Testis (tissue), 3 donors: ENCODE results near the gene IL6. TPM values are rescaled to one million over a fixed set of nuclear protein-coding genes. Genes with fewer than 3 reads are reported as not detected.

Source experiments
- DNase-seq: peaks from one replicate; pipeline ENCODE4 v3.0.0-alpha.2; 2019
- H3K27ac ChIP-seq, 2 donors: fragments of 200-600 bp; sonication (generic); one replicate each; pipeline ENCODE4 v1.5.1; 2019
- H3K27me3 ChIP-seq: fragments of 200-600 bp; sonication (generic); one replicate; pipeline ENCODE4 v1.5.1; 2019
- H3K36me3 ChIP-seq: fragments of 200-600 bp; sonication (generic); one replicate; pipeline ENCODE4 v1.5.1; 2017; ENCODE audit warnings: low read depth; ENCODE audit errors: missing control alignments
- H3K4me1 ChIP-seq: fragments of 200-600 bp; sonication (generic); one replicate; pipeline ENCODE4 v1.5.1; 2019
- H3K4me3 ChIP-seq, 2 donors: fragments of 200-600 bp; sonication (generic); one replicate each; pipeline ENCODE4 v1.5.1; 2017 to 2019
- H3K9me3 ChIP-seq: fragments of 200-600 bp; sonication (generic); one replicate; pipeline ENCODE4 v1.5.1; 2017
- POLR2A ChIP-seq: fragments of 450-650 bp; IDR thresholded peaks from one replicate; pipeline ENCODE4 v1.6.1; 2017; ENCODE audit warnings: antibody characterized with exemption, mild to moderate bottlenecking, moderate library complexity
- WGBS, 2 donors: methylation state at CpG; one replicate each; pipeline ENCODE4 v1.1.5; 2018; 5-methylcytosine and 5-hydroxymethylcytosine counted together
- intact Hi-C: fragments of 100-400 bp; cut with DNase I; formaldehyde crosslinking; loops from one replicate; pipeline ENCODE4 v1.15.1; 2023; ENCODE audit warnings: low total_unique reads
- polyA plus RNA-seq: library from polyadenylated mRNA; stranded (reverse); fragments of 350-450 nt; fragmentation: Illumina TruSeq; extraction: RNeasy Lipid Tissue Mini Kit (QIAGEN cat#74804); gene quantifications from one replicate; pipeline ENCODE4 v1.2.3, GENCODE V29; 2014; ENCODE audit warnings: low read depth, low replicate concordance; ENCODE audit not compliant: insufficient read depth
- total RNA-seq, 2 donors: library from RNA; depleted of rRNA; stranded (reverse); fragments of >200 nt; gene quantifications; one replicate each; pipeline ENCODE4 v1.2.3, GENCODE V29; 2016
- TF ChIP-seq, protein P1 (sequence below), 3 experiments: fragments of 450-650 bp in 2 of 3; fragments of 200-600 bp in 1 of 3; sonication (generic) in 1 of 3; IDR thresholded peaks; one replicate each; pipeline ENCODE4 v1.5.1; 2016 to 2019; ENCODE audit warnings: antibody characterized with exemption in 3 of 3, mild to moderate bottlenecking in 2 of 3, moderate library complexity in 1 of 3

Gene IL6
- total and polyA plus RNA-seq, 3 donors from 2014 or later = 0.47 TPM; not detected in 2

DNA sequence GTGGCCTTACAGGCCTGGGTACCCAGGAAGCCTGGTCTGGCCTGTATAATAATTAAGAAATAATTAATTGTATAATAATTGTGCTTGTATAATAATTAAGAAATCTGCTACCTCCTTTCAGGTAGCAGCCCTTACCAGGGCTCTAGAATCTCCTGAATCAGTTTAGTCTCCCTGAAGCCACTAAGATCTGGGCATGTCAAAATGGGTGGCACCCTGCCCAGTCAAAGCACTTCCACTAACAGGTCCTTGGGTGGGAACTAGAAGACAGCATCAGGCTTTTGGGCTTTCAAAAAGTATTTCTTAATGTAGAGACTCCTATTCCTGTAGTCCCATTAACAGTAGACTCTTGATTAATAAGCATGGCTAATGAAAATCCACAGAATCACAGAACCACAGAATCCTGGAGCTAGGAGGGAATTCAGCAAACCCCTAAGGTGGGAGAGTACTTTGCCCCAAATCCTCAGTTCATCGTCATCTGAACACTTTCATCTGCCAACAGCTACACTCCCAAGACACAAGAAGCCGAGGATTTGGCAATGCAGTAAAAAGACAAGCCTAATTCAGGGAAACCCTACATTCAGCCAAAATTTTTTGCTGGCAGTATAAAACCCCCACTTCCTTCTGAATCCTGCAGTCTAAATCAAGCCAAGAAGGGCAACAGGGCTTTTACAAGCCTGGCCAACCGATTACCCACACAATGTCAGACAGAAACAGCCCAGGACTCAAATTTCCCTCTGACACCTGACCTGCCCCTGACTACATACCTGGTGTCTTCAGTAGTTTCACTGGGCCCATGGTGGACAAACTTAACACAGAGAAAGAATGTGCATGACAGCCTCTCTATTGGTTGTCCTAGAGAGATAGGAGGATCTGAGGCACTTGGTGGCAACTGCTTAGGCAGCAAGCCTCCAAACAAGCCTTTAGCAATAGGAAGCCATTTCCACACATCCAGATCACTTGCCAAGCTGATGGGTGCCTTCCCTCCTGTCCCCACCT, 5.9 kb upstream of the IL6 start:
- TF ChIP-seq, protein P1, sequence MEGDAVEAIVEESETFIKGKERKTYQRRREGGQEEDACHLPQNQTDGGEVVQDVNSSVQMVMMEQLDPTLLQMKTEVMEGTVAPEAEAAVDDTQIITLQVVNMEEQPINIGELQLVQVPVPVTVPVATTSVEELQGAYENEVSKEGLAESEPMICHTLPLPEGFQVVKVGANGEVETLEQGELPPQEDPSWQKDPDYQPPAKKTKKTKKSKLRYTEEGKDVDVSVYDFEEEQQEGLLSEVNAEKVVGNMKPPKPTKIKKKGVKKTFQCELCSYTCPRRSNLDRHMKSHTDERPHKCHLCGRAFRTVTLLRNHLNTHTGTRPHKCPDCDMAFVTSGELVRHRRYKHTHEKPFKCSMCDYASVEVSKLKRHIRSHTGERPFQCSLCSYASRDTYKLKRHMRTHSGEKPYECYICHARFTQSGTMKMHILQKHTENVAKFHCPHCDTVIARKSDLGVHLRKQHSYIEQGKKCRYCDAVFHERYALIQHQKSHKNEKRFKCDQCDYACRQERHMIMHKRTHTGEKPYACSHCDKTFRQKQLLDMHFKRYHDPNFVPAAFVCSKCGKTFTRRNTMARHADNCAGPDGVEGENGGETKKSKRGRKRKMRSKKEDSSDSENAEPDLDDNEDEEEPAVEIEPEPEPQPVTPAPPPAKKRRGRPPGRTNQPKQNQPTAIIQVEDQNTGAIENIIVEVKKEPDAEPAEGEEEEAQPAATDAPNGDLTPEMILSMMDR (IDR thresholded peaks at IDR 0.05) = no peak
- TF ChIP-seq POLR2A = no peak
- Histone ChIP-seq H3K27me3 (no peaks in the 10 kb centered on the region), H3K4me1 (peaks cover 5% of the 10 kb centered on the region), H3K4me3 (no peak overlapping the region), H3K9me3 (no peaks in the 10 kb centered on the region), H3K27ac (no peak overlapping the region), H3K36me3 (no peaks in the 10 kb centered on the region)
- intact Hi-C loops = no loop called here
- no peak for DNase-seq
- WGBS, 2 donors = 48 to 66% methylated on average over 3 of the region's 3 CpGs

DNA sequence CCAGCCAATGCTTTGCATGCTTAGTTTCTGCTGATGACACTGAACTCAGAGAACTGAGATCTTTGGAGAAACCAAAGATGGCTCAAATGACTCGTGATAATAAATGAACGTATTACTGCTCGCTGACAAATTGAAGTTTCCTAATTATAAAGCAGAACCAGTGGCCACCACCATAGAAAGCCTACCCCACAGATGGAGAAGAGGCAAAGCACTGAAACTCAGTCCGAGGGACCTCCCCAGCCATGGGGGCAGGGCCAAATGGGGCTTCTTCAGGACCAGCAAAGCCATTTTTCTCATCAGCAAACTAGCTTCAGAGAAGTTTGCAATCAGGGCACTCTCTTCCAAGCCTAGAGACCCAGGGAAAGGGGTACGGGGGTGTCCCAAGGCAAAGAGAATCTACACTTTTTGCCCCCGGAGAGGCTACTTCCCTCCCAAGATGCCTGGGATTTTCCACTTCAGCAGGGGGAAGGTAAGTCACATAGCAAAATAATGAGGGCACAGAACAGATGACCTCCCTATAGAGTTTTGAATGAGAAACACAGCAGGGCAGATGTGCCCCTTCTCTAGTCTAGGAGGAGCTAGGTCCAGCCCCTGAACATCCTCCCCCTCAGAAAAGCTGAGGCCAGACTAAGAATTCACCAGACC, 4.3 kb upstream of the IL6 start:
- H3K9me3 ChIP-seq = no peaks in the 10 kb centered on the region
- WGBS, 2 donors = 84 to 92% methylated on average over 6 of the region's 6 CpGs
- H3K27me3 ChIP-seq = no peaks in the 10 kb centered on the region
- H3K4me3 ChIP-seq = no peak overlapping the region
- no peak for TF ChIP-seq POLR2A
- TF ChIP-seq, protein P1 (IDR thresholded peaks at IDR 0.05) = no peak
- intact Hi-C loops = no loop called here
- H3K4me1 ChIP-seq = peaks cover 14% of the 10 kb centered on the region
- no peak overlapping the region for H3K27ac ChIP-seq
- H3K36me3 ChIP-seq = no peaks in the 10 kb centered on the region
- DNase-seq = no peak

DNA sequence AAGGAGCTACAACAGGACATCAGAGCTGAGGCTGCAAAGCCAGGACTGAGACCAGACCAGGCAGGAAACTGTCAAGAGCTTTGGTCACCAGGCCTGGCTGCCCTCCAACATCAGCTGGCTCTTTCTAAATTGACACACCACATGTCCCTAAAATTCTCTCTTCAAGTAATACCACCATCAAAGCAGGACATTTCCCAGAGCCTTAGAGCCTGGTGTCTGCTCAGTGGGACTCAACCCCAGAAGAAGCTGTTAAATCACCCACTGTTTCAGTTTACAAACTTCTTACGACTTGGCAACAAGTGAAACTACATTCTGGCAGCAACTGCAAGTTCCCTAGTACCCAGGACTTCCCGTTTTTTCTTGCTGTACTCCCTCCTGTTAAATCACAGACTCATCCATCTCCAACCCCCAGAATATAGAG, 3.8 kb upstream of the IL6 start:
- 17 to 32% methylated on average over 2 of the region's 2 CpGs for WGBS, 2 donors
- Histone ChIP-seq H3K4me1 (peaks cover 14% of the 10 kb centered on the region), H3K36me3 (no peaks in the 10 kb centered on the region), H3K27ac (no peak overlapping the region), H3K27me3 (no peaks in the 10 kb centered on the region), H3K9me3 (no peaks in the 10 kb centered on the region), H3K4me3 (no peak overlapping the region)
- DNase-seq = peak; percentile 27
- intact Hi-C loops = no loop called here
- TF ChIP-seq, protein P1 (IDR thresholded peaks at IDR 0.05) = no peak
- TF ChIP-seq POLR2A = no peak

DNA sequence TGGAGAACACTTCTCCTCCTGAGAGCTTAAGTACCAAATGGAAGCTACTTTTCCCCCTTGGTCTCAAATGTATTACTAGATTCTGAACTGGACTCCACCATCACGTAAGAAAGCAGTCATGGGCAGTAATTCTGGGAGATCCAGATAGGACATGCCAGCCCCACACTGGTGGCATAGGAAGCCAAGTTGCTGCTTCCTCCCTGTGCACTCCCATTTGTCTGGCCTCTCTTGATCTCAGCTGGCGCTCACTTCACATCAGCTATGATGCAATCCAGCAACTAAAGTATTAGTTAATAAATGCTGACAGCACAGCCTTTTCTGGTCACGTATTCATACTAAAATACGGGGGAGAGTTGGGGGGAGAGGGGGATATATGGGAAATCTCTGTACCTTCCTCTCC, 3.4 kb upstream of the IL6 start:
- WGBS, 2 donors = 85 to 89% methylated on average over 4 of the region's 4 CpGs
- intact Hi-C loops = no loop called here
- Histone ChIP-seq H3K36me3 (no peaks in the 10 kb centered on the region), H3K4me3 (no peak overlapping the region), H3K27me3 (no peaks in the 10 kb centered on the region), H3K4me1 (peaks cover 14% of the 10 kb centered on the region), H3K27ac (no peak overlapping the region), H3K9me3 (no peaks in the 10 kb centered on the region)
- no peak for DNase-seq
- no peak for TF ChIP-seq POLR2A
- TF ChIP-seq, protein P1 (IDR thresholded peaks at IDR 0.05) = no peak
